Skin epidermis (tissue), 12 donors: ENCODE measurements around the gene RXRB.

Experiments
- H3K27ac ChIP-seq, 21 experiments: fragments of 200-600 bp; sonication (generic) in 11 of 21; one replicate each; pipeline ENCODE4 v1.5.0; 2020; ENCODE audit warnings: mild to moderate bottlenecking in 3 of 21, inconsistent platforms in 2 of 21, moderate library complexity in 2 of 21
- H3K4me3 ChIP-seq, 7 experiments: fragments of 200-600 bp; sonication (generic) in 2 of 7; one replicate each; pipeline ENCODE4 v1.5.0; 2020; ENCODE audit warnings: inconsistent platforms in 2 of 7, mild to moderate bottlenecking in 2 of 7, moderate library complexity in 1 of 7

RXRB gene

DNA sequence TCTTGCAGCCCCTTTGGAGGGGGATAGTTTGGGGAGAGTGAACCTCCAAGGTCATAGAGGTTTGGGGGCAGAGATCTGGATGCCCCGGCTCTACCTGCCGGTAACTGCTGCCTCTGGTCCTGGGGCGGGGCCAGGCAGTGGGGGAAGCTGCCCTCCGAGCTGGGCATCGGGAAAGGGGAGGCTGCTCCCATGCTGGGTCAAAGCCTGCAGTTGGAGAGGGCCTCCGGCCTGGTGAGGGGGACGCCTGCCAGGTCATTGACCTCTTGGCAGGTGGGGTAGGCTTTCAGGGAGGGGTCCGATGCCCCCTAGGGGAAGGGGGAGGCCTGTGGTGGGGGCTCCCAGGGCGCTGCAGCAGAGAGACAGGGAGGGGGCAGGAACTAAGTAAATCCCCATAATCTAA, 15.3 kb downstream of the RXRB start:
- H3K27ac ChIP-seq = no peak overlapping the region
- no peak overlapping the region for H3K4me3 ChIP-seq

GRCh38 chr6:33183071-33183683, 17.3 kb downstream of the RXRB start:
- Histone ChIP-seq H3K27ac (peak overlapping the region in 2 of 21 experiments; percentile 14 to 25), H3K4me3 (no peak overlapping the region)

DNA sequence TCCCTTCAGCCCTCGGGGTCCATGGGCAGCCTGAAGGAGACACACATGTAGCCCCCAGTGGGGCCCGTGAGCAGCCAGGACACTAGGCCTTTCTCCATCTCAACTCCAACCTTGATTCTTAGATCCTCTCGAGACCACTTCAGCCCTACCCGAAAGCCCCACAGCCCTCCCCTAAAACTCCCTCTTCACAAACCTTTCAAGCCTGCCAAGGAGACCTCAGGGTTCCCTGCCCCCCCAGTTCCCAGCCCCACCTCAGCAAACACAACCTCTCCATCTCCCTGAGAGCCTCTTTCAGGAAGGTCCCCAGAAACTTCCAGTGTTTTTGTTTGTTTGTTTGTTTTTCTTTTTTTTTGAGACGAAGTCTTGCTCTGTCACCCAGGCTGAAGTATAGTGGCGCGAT, 19.3 kb downstream of the RXRB start:
- Histone ChIP-seq H3K4me3 (no peak overlapping the region), H3K27ac (no peak overlapping the region)

DNA sequence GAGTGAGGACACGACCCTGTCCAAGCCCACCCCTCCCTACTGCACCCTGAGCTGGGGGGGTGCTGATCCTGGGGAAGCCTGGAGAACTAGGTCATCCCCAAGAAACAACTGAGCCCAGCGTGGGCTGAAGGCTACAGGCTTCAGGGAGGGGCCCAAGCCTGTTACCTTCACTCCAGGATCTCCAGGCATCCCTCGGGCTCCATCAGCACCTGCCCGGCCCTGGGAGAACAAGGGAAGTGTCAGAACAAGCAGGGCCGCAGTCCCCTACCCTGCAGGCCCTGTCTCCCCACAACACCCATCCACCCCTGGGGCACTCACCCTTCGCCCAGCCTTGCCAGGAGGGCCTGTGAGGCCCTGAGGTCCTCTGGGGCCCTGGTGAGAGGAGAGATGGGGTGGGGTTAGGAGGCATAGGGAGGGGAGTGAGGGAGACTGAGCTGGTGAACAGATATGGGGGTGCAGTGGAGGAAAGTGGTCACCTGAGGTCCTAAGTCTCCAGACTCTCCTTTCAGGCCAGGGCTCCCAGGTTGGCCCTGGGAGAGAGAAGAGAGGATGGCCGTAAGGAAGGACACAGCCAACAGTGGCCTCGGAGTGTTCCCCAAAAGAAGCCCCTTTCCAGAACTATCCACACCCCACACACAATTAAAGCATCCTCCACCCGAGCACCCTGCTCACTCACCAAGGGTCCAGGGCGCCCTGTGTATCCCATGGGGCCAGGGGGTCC, 21.6 kb downstream of the RXRB start:
- no peak overlapping the region for H3K4me3 ChIP-seq
- H3K27ac ChIP-seq = no peak overlapping the region

GRCh38 chr6:33177552-33178446, 22.7 kb downstream of the RXRB start:
- H3K27ac ChIP-seq = no peak overlapping the region
- H3K4me3 ChIP-seq = no peak overlapping the region

DNA sequence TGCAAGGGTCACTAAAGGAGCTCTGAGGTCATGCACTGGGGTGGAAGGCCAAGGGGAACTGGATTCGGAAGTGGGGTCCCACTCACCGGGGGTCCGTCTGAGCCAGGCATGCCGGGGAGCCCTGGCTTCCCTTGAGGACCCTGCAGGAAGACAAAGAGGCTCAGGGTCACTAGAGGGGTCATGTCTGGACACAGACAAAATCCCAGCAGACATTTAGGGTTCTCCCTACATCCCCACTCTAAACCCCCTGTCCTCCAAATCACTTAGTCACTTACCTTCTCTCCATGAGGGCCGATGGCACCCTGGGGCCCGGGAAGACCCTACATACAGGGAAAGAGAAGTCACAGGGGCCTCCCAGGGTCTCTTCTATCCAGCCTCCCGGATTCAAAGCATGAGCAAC, 23.6 kb downstream of the RXRB start:
- H3K27ac ChIP-seq = no peak overlapping the region
- no peak overlapping the region for H3K4me3 ChIP-seq

DNA sequence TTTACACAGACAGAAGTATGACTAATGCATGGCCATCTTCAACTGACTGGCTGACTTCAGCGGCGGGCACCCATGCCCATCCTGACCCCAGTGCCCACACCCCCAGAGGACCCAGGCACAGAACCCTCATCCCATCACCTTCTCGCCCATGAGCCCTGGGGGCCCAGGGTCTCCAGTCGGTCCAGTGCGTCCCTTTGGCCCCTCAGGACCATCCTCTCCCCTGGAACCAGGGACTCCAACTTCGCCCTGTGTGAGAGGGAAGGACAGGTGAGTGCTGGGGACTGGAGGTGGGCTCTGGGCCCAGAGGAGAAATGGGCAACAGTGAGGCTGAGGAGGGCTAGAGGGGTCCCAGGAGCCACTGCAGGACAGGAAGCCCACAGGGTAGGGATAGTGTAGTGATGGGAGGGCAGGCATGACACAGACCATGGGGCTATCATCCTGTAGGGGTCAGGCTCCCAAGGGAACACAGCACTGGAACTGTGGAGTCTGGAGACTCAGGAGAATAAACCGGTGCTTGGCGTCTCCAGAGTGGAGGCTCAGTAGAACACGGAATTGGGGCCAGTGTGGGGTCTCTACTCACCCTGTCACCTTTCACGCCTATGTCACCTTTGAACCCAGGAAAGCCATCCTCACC, 24.9 kb downstream of the RXRB start:
- Histone ChIP-seq H3K27ac (no peak overlapping the region), H3K4me3 (no peak overlapping the region)

- Histone ChIP-seq H3K4me3 (no peak overlapping the region), H3K27ac (no peak overlapping the region)
These were observed 25.7 kb downstream of the RXRB start for GRCh38 chr6:33174784-33175183.

- no peak overlapping the region for H3K27ac ChIP-seq
- H3K4me3 ChIP-seq = no peak overlapping the region
These were observed 26.8 kb downstream of the RXRB start for GRCh38 chr6:33173535-33174180.

DNA sequence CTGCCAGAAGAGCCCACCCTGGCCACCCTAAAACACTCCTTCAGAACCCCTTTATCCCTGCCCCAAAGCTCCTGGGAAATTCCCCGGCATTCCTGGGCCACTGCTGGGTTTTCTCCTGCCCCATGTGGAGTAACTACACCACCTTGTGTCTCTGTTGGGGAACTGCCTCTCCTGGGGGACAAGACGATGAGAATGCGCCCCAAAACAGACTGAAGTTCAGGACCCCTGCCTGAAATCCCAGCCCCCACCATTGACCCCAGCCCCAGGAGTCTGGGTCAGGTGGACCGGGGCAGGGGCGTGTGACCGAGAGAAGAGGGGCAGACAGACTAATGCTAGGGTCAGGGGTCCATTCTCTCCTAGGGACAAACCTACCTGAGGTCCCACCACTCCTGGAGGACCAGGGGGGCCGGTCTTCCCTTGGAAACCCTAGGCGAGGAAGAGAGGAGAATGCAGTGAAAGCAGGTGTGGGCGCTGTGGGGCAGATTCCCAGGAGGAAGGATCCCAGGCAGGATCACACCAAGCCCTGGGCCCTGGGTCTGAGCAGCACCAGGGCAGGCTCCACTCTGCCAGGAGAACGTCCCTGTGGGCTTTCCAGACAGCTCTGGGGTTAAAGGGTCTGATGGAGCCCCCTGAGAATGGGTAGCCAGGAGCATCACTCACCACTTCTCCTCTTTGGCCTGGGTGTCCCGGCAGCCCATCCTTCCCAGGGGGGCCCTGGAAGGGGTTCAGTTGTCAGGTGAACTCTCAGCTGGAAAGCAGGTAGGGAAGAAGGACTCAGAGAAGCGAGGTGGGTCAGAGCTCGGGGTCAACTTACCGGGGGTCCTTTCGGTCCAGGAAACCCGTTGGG, 27.6 kb downstream of the RXRB start:
- no peak overlapping the region for H3K4me3 ChIP-seq
- H3K27ac ChIP-seq = no peak overlapping the region

DNA sequence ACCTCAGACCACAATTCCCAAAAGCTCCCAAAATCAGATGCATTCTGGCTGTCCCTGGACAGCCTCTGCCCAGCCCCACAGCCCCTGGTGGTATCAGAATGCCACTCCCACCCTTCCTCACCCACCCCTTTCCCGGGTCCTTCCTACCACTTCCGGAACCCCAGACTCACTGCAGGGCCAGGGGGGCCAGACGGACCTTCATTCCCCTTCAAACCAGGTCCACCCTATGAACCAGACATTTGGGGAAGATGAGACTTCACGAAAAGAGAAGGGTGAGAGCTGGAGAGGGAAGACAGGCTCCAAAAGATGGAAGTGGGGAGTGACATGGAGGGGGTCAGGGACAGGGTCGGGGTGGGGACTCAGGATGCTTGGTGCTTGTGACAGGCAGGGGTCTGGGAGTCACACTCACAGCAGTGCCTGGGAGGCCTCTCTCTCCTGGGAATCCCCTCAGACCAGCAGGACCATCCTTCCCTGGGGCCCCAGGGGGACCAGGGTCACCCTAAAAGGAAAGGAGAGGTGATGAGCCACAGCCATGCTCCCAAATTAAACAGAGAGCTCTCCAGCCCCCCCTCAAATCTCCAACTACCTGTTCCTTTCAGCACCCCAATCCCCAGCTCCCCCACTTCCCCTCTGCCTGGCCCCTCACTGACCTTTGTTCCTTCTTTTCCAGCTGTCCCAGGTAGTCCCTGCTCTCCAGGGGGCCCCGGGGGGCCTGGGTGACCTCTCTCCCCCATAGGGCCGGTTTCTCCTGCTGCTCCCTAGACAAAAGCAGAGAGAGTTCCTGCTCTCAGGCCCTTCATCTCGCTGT, 28.4 kb downstream of the RXRB start:
- no peak overlapping the region for H3K27ac ChIP-seq
- no peak overlapping the region for H3K4me3 ChIP-seq

GRCh38 chr6:33171016-33171879, 29.2 kb downstream of the RXRB start:
- Histone ChIP-seq H3K4me3 (no peak overlapping the region), H3K27ac (no peak overlapping the region)

- H3K4me3 ChIP-seq = no peak overlapping the region
- H3K27ac ChIP-seq = no peak overlapping the region
These were observed 30.1 kb downstream of the RXRB start for GRCh38 chr6:33170176-33171015.

DNA sequence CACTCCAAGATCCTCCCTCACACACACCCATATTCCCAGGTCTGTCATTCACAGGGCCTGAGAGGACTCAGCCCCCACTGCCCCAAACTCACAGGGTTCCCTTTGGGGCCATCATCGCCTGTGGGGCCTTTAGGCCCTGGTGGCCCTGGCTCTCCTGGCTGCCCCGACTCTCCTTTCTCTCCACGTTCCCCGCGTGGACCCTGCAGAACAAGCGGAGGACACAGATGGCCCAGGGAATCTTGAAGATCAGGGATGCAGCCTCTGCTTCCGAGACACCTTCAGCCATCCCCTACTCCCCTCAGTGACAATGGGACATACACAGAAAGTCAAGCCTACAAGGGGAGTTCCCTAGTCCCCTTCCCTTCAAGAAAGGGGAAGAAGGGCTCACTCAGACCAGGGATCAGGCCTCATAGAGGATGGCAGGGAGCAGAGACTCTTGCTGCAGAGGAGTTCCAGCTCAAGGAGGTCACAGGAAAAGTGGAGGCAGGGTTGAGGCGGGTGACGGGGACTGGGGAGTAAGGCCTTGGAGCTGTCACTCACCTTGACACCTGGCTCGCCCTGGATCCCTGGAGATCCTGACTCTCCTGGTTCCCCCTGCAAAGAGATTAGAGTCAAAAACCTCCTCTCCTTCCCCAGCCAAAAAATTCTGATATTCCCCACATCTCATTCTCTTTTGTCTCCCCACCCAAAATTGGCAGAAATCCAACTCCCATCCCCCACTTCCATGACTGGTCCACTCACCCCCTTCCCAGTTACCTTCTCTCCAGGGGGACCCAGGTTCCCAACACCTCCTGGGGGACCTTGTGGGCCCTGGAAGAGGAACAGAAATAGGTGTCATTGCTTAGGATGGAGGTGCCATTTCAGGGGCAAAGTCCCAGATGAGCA, 30.9 kb downstream of the RXRB start:
- H3K27ac ChIP-seq = no peak overlapping the region
- no peak overlapping the region for H3K4me3 ChIP-seq

DNA sequence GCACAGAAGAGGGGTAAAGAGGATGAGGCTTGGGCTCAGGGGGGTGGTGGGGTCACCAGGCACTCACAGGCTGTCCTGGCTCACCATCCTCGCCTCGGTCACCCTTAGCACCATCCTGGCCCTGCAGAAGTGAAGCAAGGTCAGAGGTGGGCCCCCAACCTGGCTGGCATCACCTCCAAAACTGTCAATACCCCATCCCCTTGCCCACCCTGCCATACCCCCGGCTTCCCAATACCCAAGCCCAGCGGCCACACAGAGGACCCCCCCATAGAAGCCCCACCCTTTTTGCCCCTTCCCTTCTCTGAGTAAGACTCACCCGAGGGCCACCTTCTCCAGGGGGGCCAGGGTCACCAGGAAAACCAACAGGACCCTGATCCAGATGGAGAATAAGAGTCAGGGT, 31.8 kb downstream of the RXRB start:
- H3K4me3 ChIP-seq = no peak overlapping the region

GRCh38 chr6:33168284-33168601, 32.2 kb downstream of the RXRB start:
- Histone ChIP-seq H3K27ac (no peak overlapping the region), H3K4me3 (no peak overlapping the region)

More for the DNA sequence above, 31.8 kb downstream of the RXRB start:
- H3K27ac ChIP-seq = no peak overlapping the region
